Measurements from ENCODE around the gene OSTN. TPM values are rescaled to one million over a fixed set of nuclear protein-coding genes. Genes with fewer than 3 reads are reported as not detected.

Gene OSTN
- total RNA-seq, 2 experiments from 2014 or later, result not detected

GRCh38 chr3:191301782-191302411 is 102.9 kb downstream of the OSTN start:
- H3K9me3 Mint-ChIP-seq, result no peaks in the 10 kb centered on the region

DNA sequence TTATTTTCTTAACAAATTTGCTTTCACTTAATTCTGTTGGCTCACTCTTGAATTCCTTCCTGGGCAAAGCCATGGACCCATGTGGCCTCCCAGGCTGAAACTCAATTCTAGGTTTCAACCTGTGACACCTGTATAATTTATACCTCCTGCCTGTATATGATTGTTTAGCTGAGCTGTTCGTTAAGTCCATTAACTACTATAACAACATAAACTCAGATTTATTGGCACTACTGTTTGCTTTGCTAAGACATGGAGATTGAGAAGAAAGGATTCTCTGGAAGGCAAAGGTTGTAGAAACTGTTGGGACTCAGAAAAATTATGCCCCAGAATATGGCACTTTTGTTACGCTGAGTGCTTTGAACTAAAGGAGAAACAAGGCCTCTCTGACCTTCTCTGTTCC is 103.4 kb downstream of the OSTN start:
- Mint-ChIP-seq H3K27me3 (no peaks in the 10 kb centered on the region), H3K36me3 (ENCODE audit: low read depth) (no peaks in the 10 kb centered on the region), H3K9me3 (no peaks in the 10 kb centered on the region), H3K27ac (no peak overlapping the region), H3K4me1 (ENCODE audit: low read depth) (no peaks in the 10 kb centered on the region), H3K4me3 (no peak overlapping the region)
- DNase-seq (no peak), ATAC-seq (no peak)
- no peak for TF ChIP-seq CTCF (IDR thresholded peaks at IDR 0.05)
- intact Hi-C loops (cut with micrococcal nuclease), result no loop called here
- POLR2A ChIA-PET, result no interaction called here
- CTCF ChIA-PET, result no interaction called here

More at GRCh38 chr3:191301782-191302411, 102.9 kb downstream of the OSTN start:
- ChIA-PET POLR2A (no interaction called here), CTCF (no interaction called here)
- no peak for ATAC-seq
- no peak for TF ChIP-seq CTCF (IDR thresholded peaks at IDR 0.05)
- no peaks in the 10 kb centered on the region for H3K4me1 Mint-ChIP-seq (ENCODE audit: low read depth)
- no peak for DNase-seq
- H3K27me3 Mint-ChIP-seq, result no peaks in the 10 kb centered on the region
- H3K36me3 Mint-ChIP-seq (ENCODE audit: low read depth), result no peaks in the 10 kb centered on the region
- no peak overlapping the region for H3K27ac Mint-ChIP-seq
- no peak overlapping the region for H3K4me3 Mint-ChIP-seq
- intact Hi-C loops (cut with micrococcal nuclease), result no loop called here

GRCh38 chr3:191303596-191303995 is 104.6 kb downstream of the OSTN start:
- Mint-ChIP-seq H3K27me3 (no peaks in the 10 kb centered on the region), H3K36me3 (ENCODE audit: low read depth) (no peaks in the 10 kb centered on the region), H3K4me3 (no peak overlapping the region), H3K4me1 (ENCODE audit: low read depth) (no peaks in the 10 kb centered on the region), H3K27ac (no peak overlapping the region), H3K9me3 (no peaks in the 10 kb centered on the region)
- no peak for DNase-seq
- POLR2A ChIA-PET, result no interaction called here
- intact Hi-C loops (cut with micrococcal nuclease), result no loop called here
- CTCF ChIA-PET, result no interaction called here
- no peak for TF ChIP-seq CTCF (IDR thresholded peaks at IDR 0.05)
- ATAC-seq, result no peak

- H3K27me3 Mint-ChIP-seq, result no peaks in the 10 kb centered on the region
- ATAC-seq (no peak), DNase-seq (no peak)
- H3K27ac Mint-ChIP-seq, result no peak overlapping the region
- intact Hi-C loops (cut with micrococcal nuclease), result no loop called here
- H3K9me3 Mint-ChIP-seq, result no peaks in the 10 kb centered on the region
- TF ChIP-seq CTCF (IDR thresholded peaks at IDR 0.05), result no peak
- H3K36me3 Mint-ChIP-seq (ENCODE audit: low read depth), result no peaks in the 10 kb centered on the region
- ChIA-PET POLR2A (no interaction called here), CTCF (no interaction called here)
- H3K4me3 Mint-ChIP-seq, result no peak overlapping the region
- H3K4me1 Mint-ChIP-seq (ENCODE audit: low read depth), result no peaks in the 10 kb centered on the region
These were observed 107.4 kb downstream of the OSTN start for GRCh38 chr3:191306428-191306827.

- ChIA-PET CTCF (no interaction called here), POLR2A (no interaction called here)
- DNase-seq (no peak), ATAC-seq (no peak)
- Mint-ChIP-seq H3K4me3 (no peak overlapping the region), H3K27ac (no peak overlapping the region), H3K36me3 (ENCODE audit: low read depth) (no peaks in the 10 kb centered on the region), H3K9me3 (no peaks in the 10 kb centered on the region), H3K27me3 (no peaks in the 10 kb centered on the region), H3K4me1 (ENCODE audit: low read depth) (no peaks in the 10 kb centered on the region)
- intact Hi-C loops (cut with micrococcal nuclease), result no loop called here
- no peak for TF ChIP-seq CTCF (IDR thresholded peaks at IDR 0.05)
These were observed 108.3 kb downstream of the OSTN start for GRCh38 chr3:191307341-191307740.

All from activated CD8-positive, alpha-beta T cell treated with anti-CD3 and anti-CD28 coated beads for 36 hours (primary cell).